ENCODE data around the gene SLC25A53.
A peak's percentile ranks its signal among the peaks of the same experiment; 100 is the strongest.
"Not testable (repeated sequence)": the region's sequence is repeated elsewhere in the genome, so short reads cannot be mapped to it uniquely, and the experiment has no call there.

Gene SLC25A53

DNA sequence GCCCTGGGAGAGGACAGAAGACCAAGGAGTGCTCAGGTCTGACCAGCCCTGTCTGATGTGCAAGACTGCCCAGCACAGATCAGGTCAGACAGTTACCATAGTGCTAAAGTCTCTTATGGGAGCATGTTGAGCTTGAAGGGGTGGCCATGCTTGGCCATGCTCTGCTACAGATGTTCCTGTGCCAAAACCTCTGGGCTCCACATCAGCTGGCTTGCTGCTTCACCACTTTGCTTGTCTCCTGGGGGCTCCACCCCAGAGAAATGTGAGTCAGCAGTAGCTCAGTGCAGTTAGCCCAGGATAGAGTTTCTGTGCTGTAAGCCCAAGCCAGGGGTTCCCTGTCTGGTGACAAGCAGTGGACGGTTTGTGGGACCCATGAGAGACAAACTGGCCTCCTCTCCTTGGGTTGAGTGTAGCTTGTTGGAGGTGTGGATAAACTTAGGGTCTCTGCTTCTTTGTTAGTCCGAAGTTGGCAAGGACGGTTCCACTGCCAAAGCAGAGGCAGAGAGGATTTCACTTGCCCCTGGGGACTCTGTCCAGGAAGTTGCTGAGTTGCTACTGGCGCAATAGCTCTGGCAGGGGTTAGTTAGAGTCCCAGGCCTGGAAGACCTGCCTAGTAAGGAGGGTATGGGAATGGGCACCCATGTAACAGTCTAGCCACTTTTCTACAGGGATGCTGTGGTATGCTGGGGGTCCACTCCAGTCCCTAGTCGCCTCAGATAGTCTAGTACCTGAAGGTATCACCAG lies 72.1 kb downstream of the SLC25A53 start:
- FAIRE-seq = no peak
- DNase-seq (ENCODE audit: insufficient read length, low spot score) = no peak
- TF ChIP-seq POLR2AphosphoS5 (IDR thresholded peaks at IDR 0.05; ENCODE audit: low read depth, low read length) (no peak), POLR2A (IDR thresholded peaks at IDR 0.05; ENCODE audit: low read depth, low read length) (no peak), POU2F2 (IDR thresholded peaks at IDR 0.05; ENCODE audit: low read depth, low read length) (no peak), PAX5 (IDR thresholded peaks at IDR 0.05; ENCODE audit: insufficient read depth, low read length, severe bottlenecking) (no peak), TAF1 (IDR thresholded peaks at IDR 0.05; ENCODE audit: low read depth, low read length) (no peak), SPI1 (IDR thresholded peaks at IDR 0.05; ENCODE audit: low read depth, low read length) (no peak)

DNA sequence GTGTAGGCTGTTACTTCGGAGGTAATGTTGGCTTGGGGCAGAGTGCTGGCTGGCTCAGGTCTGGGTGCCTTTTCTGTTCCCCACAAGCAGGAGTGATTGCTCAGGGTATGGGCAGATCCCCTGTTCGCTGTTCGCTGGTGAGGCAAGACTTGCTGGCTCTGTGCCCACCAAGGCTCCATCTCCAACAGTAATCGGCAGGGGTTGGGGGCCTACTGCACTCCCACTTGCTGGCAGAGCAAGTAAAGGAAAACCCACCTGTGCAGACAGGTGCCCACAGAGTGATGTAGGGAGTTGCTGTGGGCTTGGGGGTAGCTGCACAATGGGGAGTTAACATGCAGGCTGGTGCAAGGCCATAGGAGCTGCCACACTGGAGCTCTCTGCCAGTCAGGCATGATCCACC lies 72.7 kb downstream of the SLC25A53 start:
- TF ChIP-seq PAX5 (IDR thresholded peaks at IDR 0.05; ENCODE audit: insufficient read depth, low read length, severe bottlenecking) (no peak), POU2F2 (IDR thresholded peaks at IDR 0.05; ENCODE audit: low read depth, low read length) (no peak), POLR2AphosphoS5 (IDR thresholded peaks at IDR 0.05; ENCODE audit: low read depth, low read length) (no peak), SPI1 (IDR thresholded peaks at IDR 0.05; ENCODE audit: low read depth, low read length) (no peak), TAF1 (IDR thresholded peaks at IDR 0.05; ENCODE audit: low read depth, low read length) (no peak), POLR2A (IDR thresholded peaks at IDR 0.05; ENCODE audit: low read depth, low read length) (no peak)
- DNase-seq (ENCODE audit: insufficient read length, low spot score) (no peak), FAIRE-seq (no peak)

GRCh38 chrX:104077854-104078253 lies 79.0 kb downstream of the SLC25A53 start:
- not testable (repeated sequence) for FAIRE-seq

GRCh38 chrX:104075778-104076445 lies 80.9 kb downstream of the SLC25A53 start, which contains the start of gene TMSB15C:
Gene TMSB15C, minus strand, starts transcription at chrX:104076236.
- not testable (repeated sequence) for FAIRE-seq; DNase-seq (ENCODE audit: insufficient read length, low spot score)

More at GRCh38 chrX:104077854-104078253, 79.0 kb downstream of the SLC25A53 start:
- not testable (repeated sequence) for DNase-seq (ENCODE audit: insufficient read length, low spot score)

- not testable (repeated sequence) for DNase-seq (ENCODE audit: insufficient read length, low spot score); FAIRE-seq
Observed at GRCh38 chrX:104062636-104063035, 94.2 kb downstream of the SLC25A53 start.

- DNase-seq (ENCODE audit: insufficient read length, low spot score) = not testable (repeated sequence)
- peak; percentile 26 for FAIRE-seq
Observed at GRCh38 chrX:104054956-104055355, 101.9 kb downstream of the SLC25A53 start.

Measured in GM12891 (cell line).